Head of caudate nucleus (tissue), 42 donors: ENCODE measurements around the gene WWOX.
A peak's percentile ranks its signal among the peaks of the same experiment; 100 is the strongest.

ENCODE experiments used
- DNase-seq, 42 donors: peaks; one replicate each; pipeline versions ENCODE4 v3.0.0 to v3.0.0-alpha.2; 2020 to 2021; ENCODE audit warnings: mixed read lengths in 7 of 42
- intact Hi-C: fragments of 100-400 bp; cut with DNase I; formaldehyde crosslinking; loops from one replicate; pipeline ENCODE4 v1.15.0; 2022

The WWOX gene

DNA sequence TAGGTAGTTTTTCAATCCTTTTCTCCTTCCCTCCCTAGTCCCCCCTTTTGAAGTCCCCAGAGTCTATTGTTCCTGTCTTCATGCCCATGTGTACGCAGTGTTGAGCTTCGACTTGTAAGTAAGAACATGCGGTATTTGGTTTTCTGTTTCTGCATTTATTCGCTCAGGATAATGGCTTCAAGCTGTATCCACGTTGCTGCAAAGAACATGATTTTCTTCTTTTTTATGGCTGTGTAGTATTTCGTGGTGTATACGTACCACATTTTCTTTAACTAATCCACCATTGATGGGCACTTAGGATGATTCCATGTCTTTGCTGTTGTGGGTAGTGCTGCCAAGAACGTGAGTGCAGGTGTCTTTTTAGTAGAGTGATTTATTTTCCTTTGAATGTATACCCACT, 651.2 kb downstream of the WWOX start:
- intact Hi-C loops, result no loop called here
- no peak for DNase-seq

DNA sequence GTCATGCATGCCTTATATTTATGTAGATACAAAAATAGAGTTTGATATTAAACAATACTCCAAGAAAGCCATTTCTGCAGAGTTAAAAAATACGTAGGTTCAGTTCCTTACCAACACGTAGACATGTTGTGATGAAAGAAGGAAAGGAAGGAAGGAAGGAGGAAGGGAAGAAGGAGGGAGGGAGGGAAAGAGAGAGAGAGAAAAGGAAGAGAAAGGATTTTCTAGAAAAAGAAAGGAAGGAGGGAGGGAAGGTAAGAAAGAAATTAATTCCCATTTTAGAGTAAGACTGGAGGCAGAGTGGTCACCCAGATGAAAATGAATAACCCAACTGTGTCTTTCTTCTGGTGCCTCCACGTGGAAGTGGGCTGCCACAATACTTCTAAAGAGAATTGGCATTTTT, 652.1 kb downstream of the WWOX start:
- no peak for DNase-seq
- intact Hi-C loops, result no loop called here

DNA sequence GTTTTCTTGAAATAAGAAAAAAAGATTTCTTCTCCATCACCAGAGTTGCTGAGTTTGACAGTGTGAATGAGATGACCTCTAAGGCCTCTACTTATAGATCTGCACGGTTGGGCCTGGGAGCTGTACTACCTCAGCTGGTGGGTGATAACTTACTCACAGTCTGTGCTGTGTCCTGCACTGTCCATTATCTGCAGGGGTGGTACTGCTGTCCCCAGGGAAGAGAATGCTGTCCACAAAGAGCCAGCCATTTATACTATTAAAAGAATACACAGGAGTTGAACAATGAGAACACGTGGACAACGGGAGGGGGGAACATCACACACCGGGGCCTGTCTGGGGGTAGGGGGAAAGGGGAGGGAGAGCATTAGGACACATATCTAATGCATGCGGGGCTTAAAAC, 655.3 kb downstream of the WWOX start:
- no peak for DNase-seq
- intact Hi-C loops, result no loop called here

DNA sequence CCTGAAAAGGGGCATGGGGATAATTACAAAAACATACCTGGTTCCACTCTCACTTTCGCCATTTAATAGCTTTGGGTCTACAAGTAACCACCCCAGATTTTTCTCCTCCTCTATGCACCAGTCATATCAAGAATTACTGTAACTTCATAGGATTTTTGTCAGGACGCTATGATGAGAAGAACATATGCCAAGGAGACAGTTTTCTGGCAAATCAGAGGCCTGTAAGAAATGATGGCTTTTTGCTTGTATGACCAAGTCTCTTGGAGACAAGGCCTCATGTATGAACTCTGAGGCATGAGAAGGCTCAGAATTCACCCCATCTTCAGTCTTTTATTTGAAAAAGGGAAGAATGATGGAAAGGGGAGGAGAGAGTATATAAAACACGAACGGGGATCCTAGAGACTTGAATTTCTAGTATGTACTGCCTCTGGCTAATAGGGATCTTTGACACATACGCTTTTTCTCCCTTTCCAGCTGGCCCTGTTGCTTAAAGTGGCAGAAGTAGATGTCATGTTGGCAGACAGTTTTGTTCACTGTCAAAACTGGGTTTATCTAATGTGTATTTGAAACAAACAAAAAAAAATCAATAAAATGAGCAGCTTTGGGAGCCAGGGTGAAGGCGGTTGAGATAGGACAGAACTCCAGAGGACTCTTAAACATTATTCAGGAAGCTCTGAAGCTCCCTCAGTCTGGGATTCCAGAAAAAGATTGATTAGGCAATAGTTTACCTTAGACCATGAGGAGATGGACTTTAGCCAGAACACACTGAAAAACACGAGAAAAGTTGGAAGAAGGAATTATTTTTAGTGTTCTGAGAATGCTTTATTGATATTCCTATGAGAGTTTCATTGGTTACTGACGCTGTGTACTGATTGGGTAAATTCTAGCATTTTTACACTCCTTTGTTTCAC, 656.6 kb downstream of the WWOX start:
- intact Hi-C loops, result no loop called here
- DNase-seq, result no peak

DNA sequence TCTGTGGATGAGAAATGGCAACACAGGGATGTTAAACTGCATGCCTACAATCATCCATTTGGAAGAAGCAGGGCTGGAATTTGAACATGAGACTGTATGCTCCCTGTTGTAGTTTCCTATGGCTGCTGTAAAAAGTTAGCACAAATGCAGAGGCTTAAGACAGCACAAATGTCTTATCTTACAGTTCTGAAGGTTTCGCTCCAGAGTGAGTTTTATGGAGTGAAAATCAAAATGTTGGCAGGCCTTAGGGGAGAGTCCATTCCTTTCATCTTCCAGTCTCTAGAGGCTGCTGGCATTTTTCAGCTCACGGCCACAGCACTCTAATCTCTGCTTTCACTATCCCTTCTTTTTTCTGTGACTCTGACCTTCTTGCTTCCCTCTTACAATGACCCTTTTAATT, 660.1 kb downstream of the WWOX start:
- no peak for DNase-seq
- intact Hi-C loops, result no loop called here

DNA sequence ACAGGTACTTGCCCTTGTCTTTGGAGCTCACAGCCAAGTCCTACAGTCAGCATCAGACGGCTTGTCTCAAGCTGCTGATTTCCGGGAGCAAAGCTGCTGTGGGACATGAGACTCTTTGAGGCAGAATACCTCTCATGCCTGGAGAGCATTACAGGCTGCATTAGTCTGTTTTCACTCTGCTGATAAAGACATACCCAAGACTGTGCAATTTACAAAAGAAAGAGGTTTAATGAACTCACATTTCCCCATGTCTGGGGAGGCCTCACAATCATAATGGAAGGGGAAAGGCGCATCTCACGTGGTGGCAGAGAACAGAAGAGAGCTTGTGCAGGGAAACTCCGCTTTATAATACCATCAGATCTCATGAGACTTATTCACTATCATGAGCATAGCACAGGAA, 661.2 kb downstream of the WWOX start:
- no peak for DNase-seq
- intact Hi-C loops, result no loop called here

DNA sequence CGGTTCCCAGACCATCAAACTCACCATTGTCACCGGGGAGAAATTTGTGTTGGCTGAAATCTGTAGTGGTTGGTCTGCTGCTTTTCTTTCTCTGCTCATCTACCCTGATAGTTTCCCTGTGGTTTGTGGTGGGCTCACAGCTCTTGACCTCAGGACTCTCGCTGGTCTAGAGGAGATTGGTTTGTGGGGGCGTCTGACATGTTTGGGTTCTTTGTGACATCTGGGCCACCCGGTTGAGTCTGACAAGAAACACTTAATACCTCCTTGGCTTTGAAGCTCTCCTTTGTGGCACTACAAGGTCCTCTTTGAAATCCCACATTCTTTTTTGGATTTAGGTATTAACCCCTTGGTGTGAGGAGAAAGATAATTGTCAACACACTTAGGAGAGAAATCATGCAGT, 662.0 kb downstream of the WWOX start:
- intact Hi-C loops, result no loop called here
- DNase-seq, result no peak

DNA sequence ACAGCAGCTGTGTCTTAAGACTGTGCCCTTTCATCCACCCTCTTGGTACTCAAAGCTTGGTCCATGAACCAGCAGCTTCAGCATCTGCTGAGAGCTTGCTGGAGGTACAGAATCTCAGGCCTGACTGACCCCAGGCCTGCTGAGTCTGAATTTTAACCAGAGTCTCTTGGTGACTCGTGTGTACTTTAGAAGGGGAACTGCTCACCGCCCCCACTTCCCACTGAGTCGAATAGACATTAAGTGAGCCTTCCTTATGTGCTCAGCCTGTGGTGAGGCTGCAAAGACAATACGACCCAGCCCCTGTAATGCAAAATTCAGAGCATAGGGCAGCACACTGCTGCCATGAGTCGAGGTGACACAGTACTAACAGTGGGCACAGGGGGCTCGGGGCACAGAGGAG, 662.8 kb downstream of the WWOX start:
- no peak for DNase-seq
- intact Hi-C loops, result no loop called here

DNA sequence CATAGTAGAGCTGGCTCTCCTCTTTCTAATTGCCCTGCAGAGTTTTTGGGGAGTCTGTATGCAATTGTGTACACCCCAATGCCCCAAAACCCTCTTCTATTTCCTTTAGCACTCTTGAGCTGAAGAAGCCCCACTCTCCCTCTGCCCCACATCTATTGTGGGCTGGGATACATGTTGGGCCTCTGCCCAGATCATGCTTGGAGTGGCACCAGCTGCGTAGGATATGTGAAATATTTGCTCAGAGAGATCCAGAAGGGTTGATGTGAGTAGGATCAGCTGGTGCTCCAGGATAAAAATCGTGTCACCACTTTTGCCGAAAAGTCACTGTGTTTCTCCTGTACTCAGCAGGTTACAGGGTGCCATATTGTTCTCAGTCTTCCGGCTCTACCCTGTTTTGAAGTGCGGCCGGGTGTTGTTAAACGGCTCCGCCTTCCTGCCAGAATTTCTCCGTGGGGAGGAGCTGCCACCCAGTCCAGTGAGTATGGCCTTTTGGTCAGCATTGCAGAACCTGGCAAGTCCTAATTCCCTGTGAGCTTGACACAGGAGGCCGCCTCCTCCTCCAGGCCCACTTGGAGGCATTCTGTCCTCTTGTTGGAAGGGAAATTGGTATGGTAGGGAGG, 664.5 kb downstream of the WWOX start:
- DNase-seq, result peak in 11 of 42 donors; percentile 5 to 55 (median 27)
- intact Hi-C loops, result no loop called here

DNA sequence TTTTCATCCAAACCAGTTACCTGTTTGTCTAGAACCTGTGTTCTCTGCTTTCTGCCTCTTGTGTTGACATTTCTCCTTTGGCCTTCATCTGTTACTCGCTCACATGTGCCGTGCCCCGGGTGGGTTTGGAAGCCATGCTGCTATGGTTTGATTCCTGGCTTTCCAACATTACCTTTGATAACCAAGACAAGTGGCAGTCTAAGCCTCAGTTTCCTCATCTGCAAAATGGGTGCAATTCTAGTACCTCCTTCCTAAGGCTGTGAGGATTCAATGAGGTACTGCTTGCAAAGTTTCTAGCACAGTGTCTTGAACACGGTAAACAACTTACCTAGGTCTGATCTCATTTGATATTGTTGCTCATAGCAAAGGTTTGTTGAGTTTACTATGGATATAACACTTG, 665.0 kb downstream of the WWOX start:
- DNase-seq, result no peak
- intact Hi-C loops, result no loop called here

DNA sequence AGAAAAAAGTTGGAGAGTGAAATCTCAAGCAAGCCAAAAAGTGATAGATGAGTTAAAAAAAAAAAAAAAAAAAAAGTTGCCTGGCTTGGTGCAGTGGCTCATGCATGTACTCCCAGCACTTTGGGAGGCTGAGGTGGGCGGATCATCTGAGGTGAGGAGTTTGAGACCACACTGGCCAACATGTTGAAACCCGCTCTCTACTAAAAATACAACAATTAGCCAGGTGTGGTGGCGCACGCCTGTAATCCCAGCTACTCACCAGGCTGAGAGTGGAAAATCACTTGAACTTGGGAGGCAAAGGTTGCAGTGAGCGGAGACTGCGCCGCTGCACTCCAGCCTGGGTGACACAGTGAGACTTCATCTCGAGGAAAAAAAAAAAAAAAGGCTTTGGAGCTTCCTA, 668.8 kb downstream of the WWOX start:
- no peak for DNase-seq

DNA sequence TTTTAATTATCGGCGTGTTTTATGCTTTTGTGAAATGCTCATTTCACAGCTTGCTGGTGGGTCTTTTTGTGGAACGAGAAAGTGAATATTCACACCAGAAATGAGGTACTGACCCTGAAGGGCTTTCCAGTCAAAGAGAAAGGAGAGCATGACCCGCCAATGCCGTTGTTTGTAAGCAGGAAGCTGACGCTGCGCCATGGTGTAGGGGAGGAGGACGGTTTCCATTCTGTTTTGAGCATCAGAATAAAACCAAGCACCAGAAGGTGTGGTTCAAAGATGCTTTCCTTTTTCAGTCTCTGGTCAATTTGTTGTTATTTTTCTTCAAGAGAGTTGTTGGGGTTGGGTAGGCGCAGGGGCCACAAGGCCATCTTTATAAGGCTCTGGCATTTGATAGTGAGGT, 669.3 kb downstream of the WWOX start:
- DNase-seq, result no peak
- intact Hi-C loops, result no loop called here

More for the DNA sequence above, 668.8 kb downstream of the WWOX start:
- intact Hi-C loops, result no loop called here

DNA sequence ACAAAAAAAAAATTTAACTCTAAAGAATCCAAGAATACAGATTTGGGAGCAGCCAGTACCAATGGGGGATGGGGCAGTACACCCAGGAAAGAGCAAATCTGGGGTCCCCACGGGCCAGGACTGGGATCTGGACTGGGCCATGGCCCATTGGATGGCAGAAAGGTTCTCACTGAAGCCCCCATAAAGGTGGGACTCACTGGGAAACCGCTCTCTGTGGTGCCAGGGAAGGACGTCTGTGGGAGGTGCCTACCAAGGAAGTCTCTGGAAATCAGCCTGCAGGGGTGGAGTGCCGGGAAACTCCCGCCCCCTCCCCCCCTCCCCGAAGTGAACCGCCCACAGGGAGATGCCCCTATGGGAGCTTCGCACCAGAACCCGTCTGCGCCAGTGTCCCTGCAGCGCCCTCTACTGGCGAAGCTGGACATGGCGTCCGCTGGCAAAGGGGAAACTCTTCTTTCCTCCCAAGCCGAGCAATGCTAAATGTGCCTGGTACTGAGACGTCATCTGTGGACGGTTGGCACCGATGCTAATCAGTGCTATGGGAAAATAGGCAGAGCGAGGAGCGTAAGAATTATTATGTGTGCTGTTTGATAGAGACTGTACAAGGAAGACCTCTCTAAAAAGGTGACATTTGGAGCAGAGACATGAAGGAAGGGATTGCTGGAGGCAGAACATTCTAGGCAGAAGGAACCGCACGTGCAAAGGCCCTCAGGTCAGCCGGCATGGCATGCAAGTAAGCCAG, 671.1 kb downstream of the WWOX start:
- intact Hi-C loops, result loop anchor here (5.0 to 10.0 kb wide), 2 partner anchors 268 to 636 kb away; no protein-coding TSS in a partner anchor
- peak; percentile 31 to 94 (median 80) for DNase-seq

DNA sequence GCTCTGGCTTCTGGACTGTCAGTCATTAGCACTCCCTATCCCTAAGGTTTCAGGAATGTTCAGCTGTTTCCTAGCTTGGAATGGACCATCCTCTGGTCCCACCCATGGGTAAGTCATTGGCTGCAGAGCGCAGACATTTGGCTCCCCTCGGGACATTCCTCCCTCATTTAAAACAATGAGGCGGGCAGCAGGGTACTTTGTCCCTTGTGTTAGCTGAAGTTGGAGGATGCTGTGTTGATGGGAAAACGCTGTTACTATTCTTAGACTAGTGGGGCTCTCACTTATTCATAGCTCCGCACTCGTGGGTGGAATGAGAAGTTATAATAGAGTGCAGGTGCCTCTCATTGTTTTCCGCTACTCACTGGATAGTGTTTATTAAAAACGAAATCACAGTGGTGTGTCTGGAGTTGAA, 673.8 kb downstream of the WWOX start:
- DNase-seq, result peak in 1 of 42 donors; percentile 19
- intact Hi-C loops, result loop anchor here (5.0 to 10.0 kb wide), 2 partner anchors 271 to 638 kb away; no protein-coding TSS in a partner anchor

DNA sequence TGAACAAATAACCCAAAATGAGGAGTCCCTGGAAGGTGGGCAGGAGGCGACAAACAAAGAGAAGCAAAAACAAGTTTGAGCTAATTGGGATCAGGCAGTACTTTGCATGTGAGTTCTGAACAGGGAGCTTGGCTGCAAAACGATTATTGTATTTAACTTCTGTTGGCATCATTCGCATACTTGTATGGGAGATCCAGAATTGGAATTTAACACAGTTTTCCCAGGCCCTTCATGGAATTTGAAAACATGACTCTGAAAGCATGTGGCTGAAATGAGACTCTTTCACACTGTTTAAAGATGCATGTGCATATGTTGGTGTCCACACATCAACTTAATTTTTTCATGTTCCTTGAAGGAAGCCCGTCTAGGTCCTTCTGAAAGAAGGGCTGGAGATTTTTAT, 674.3 kb downstream of the WWOX start:
- intact Hi-C loops, result loop anchor here (5.0 to 10.0 kb wide), 2 partner anchors 271 to 639 kb away; no protein-coding TSS in a partner anchor

DNA sequence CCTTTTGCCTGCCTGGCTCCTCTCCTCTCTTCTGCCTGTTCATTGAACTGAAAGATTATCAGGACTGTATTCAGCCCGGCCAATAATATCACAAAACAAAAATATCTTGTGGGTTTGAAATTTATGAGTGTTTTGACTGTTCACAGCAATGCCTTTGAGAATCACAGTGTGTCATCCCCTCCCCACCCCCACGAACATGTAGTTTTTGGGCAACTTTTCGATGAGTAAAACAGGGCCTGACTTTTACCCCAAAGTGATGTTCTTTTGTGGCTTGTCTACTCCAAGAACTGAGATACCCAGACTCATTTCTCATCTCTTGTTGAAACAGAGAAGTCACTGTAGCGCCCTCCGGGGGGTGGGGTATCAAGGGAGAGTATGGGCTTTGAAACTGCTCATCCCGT, 675.7 kb downstream of the WWOX start:
- intact Hi-C loops, result loop anchor here (10.0 kb wide), 1 partner anchor 640 kb away; no protein-coding TSS in a partner anchor
- no peak for DNase-seq

More for the DNA sequence above, 674.3 kb downstream of the WWOX start:
- DNase-seq, result no peak

DNA sequence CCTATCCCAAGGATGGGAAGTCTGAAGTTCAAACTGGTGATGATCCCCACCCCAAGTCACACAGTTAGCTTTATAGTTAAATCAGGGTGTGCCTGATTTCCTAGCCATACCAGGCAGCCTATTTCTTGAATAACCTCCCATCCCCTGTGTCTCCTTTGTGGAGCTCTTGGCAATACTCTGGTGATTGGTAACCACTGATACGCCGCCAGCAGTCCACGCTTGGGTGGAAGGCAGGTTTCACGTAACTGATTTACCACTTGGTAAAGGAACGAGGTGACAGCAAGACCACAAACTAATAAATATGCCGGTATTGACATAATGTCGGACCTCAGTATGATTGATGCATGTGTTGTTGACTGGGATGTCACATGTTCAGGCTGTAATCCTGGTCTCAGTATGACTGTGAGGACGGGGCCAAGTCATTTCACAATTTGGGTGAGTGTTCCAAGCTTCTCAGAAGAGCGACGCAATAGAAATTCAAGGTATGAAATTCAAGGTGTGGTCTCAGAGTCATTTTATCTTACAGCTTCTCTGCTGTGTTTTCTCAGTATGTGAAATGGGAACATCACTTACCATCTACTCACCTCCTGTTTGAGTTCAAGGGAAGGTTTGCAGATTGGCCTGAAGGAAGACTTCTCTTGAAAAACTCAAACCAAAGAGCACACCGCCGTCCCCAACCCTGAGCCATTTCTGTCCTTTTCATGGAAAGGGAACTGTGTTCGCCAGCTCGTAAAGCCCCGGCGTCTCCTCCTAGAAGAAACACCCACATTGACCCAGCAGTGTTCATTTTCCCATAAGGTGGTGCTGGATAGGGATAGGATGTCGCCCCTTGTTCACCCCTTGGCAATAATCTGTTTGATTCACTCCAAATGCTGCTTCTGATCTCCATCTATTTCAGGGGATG, 678.9 kb downstream of the WWOX start:
- intact Hi-C loops, result loop anchor here (10.0 kb wide), 1 partner anchor 644 kb away; no protein-coding TSS in a partner anchor
- no peak for DNase-seq

DNA sequence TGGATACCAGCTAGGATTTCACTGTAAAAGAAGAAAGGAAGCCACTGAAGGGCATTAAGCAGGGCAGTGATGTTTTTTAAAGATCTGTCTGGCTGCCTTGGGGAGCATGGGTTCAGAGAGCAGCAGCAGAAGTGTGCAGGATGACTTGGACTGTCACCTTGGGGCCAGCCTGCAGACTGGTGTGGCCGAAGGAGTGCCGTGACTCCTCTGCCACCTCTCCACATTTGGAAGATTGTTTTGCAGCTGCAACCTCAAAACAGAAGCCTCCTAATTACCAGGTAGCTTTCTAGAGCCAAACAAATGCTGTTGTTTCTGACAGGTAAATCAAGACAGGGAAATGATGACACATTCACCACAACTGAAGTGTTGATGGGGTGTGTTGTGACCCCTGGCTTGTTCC, 681.4 kb downstream of the WWOX start:
- DNase-seq, result no peak
- intact Hi-C loops, result no loop called here

DNA sequence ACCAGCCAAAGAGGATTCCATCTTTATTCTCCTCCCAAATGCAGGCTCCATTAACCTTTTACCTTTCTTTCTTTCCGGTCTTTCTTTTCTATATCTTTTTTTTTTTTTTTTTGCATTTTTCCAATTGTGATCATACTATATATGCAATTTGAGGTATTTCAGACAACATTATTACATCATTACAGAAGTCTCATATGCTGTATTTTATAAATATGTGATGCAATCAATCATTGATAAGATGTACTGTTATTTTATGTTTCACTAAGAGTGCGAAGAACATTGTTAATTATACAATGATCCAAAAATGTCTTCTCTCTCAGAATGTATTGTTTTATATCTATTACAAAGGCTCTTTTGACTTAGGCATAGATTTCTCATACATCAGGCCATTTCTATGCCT, 683.1 kb downstream of the WWOX start:
- intact Hi-C loops, result no loop called here
- no peak for DNase-seq
